Nephron progenitor cell (in vitro differentiated cells): ENCODE data around the gene ZBTB22.

ENCODE experiments used
- DNase-seq: peaks from one replicate; pipeline ENCODE4 v3.0.0; 2021
- H3K27ac Mint-ChIP-seq: 2 replicates; pipeline ENCODE4 v1.8.0; 2021; ENCODE audit warnings: mild to moderate bottlenecking, moderate library complexity, mixed read lengths
- H3K27me3 Mint-ChIP-seq: 2 replicates; pipeline ENCODE4 v1.8.0; 2021; ENCODE audit warnings: mild to moderate bottlenecking, low read depth, mixed read lengths; ENCODE audit not compliant: poor library complexity
- H3K36me3 Mint-ChIP-seq: 2 replicates; pipeline ENCODE4 v1.8.0; 2021; ENCODE audit warnings: low read depth, mixed read lengths
- H3K4me1 Mint-ChIP-seq: 2 replicates; pipeline ENCODE4 v1.8.0; 2021; ENCODE audit warnings: mixed read lengths
- H3K4me3 Mint-ChIP-seq: 2 replicates; pipeline ENCODE4 v1.8.0; 2021; ENCODE audit warnings: mild to moderate bottlenecking, moderate library complexity, mixed read lengths
- H3K9me3 Mint-ChIP-seq: 2 replicates; pipeline ENCODE4 v1.8.0; 2021; ENCODE audit warnings: mild to moderate bottlenecking, moderate library complexity, mixed read lengths
- CTCF ChIP-seq: fragments of 200-600 bp; sonication (generic); IDR thresholded peaks from 2 replicates; pipeline ENCODE4 v1.5.0; 2021; ENCODE audit warnings: antibody characterized with exemption

The ZBTB22 gene

GRCh38 chr6:33292996-33293682, 24.4 kb downstream of the ZBTB22 start:
- no peak overlapping the region for H3K4me3 Mint-ChIP-seq
- no peak overlapping the region for H3K27ac Mint-ChIP-seq
- no peaks in the 10 kb centered on the region for H3K27me3 Mint-ChIP-seq
- DNase-seq, result no peak
- peaks cover 13% of the 10 kb centered on the region for H3K36me3 Mint-ChIP-seq
- peaks cover 52% of the 10 kb centered on the region for H3K4me1 Mint-ChIP-seq
- TF ChIP-seq CTCF, result no peak
- no peaks in the 10 kb centered on the region for H3K9me3 Mint-ChIP-seq

- no peak for TF ChIP-seq CTCF
- peak overlapping the region; percentile 98 for H3K4me3 Mint-ChIP-seq
Observed at GRCh38 chr6:33290459-33290858, 27.1 kb downstream of the ZBTB22 start.

GRCh38 chr6:33289784-33290315, 27.7 kb downstream of the ZBTB22 start:
- H3K4me1 Mint-ChIP-seq, result peaks cover 49% of the 10 kb centered on the region
- peak overlapping the region; percentile 29 for H3K27ac Mint-ChIP-seq
- peaks cover 30% of the 10 kb centered on the region for H3K36me3 Mint-ChIP-seq
- H3K4me3 Mint-ChIP-seq, result peak overlapping the region; percentile 98
- TF ChIP-seq CTCF, result no peak
- no peak for DNase-seq
- peaks cover 2% of the 10 kb centered on the region for H3K27me3 Mint-ChIP-seq
- no peaks in the 10 kb centered on the region for H3K9me3 Mint-ChIP-seq

More at GRCh38 chr6:33290459-33290858, 27.1 kb downstream of the ZBTB22 start:
- Mint-ChIP-seq H3K9me3 (no peaks in the 10 kb centered on the region), H3K27ac (no peak overlapping the region), H3K4me1 (peaks cover 49% of the 10 kb centered on the region), H3K27me3 (peaks cover 2% of the 10 kb centered on the region), H3K36me3 (peaks cover 30% of the 10 kb centered on the region)
- DNase-seq, result no peak

- no peak for TF ChIP-seq CTCF
- Mint-ChIP-seq H3K9me3 (no peaks in the 10 kb centered on the region), H3K27me3 (peaks cover 2% of the 10 kb centered on the region), H3K4me3 (peak within 1 kb of the TSS; percentile 98), H3K27ac (peak within 1 kb of the TSS; percentile 69), H3K36me3 (peaks cover 29% of the 10 kb centered on the region), H3K4me1 (peaks cover 49% of the 10 kb centered on the region)
- DNase-seq, result peak; percentile 66
Observed at GRCh38 chr6:33288921-33289783, 28.4 kb downstream of the ZBTB22 start, which contains the start of the genes PFDN6 and WDR46. Gene PFDN6 (plus strand): TSS chr6:33289601. CDS start chr6:33289857, 256 bp downstream. Gene WDR46 (minus strand): TSS chr6:33289239. CDS start chr6:33289170, 69 bp downstream.

GRCh38 chr6:33288141-33288920, 29.2 kb downstream of the ZBTB22 start:
- H3K4me1 Mint-ChIP-seq, result peaks cover 49% of the 10 kb centered on the region
- no peak for DNase-seq
- peaks cover 25% of the 10 kb centered on the region for H3K36me3 Mint-ChIP-seq
- H3K4me3 Mint-ChIP-seq, result peak overlapping the region; percentile 98
- no peak for TF ChIP-seq CTCF
- no peaks in the 10 kb centered on the region for H3K9me3 Mint-ChIP-seq
- H3K27ac Mint-ChIP-seq, result no peak overlapping the region
- H3K27me3 Mint-ChIP-seq, result peaks cover 2% of the 10 kb centered on the region
